Measurements from ENCODE around the gene SCN2B.

GRCh38 chr11:118166641-118167040, 9.8 kb downstream of the SCN2B start:
- TF ChIP-seq CTCF (IDR thresholded peaks at IDR 0.05) (no peak), POLR2A (IDR thresholded peaks at IDR 0.05) (no peak)

All from upper lobe of left lung (tissue), 4 donors.